ENCODE measurements around the gene SETBP1.

- TF ChIP-seq CTCF (conservative IDR thresholded peaks at IDR 0.05; ENCODE audit: low read depth, low read length) = no peak
- no peak for TF ChIP-seq EZH2 (IDR thresholded peaks at IDR 0.05; ENCODE audit: borderline replicate concordance, low read depth, low read length, poor library complexity, severe bottlenecking)
Measured at GRCh38 chr18:45066886-45067285, 386.2 kb downstream of the SETBP1 start.
